ENCODE measurements around the gene NUP133.

- peak; percentile 85 for TF ChIP-seq DPF2 (IDR thresholded peaks at IDR 0.05)
- TF ChIP-seq, protein P1, sequence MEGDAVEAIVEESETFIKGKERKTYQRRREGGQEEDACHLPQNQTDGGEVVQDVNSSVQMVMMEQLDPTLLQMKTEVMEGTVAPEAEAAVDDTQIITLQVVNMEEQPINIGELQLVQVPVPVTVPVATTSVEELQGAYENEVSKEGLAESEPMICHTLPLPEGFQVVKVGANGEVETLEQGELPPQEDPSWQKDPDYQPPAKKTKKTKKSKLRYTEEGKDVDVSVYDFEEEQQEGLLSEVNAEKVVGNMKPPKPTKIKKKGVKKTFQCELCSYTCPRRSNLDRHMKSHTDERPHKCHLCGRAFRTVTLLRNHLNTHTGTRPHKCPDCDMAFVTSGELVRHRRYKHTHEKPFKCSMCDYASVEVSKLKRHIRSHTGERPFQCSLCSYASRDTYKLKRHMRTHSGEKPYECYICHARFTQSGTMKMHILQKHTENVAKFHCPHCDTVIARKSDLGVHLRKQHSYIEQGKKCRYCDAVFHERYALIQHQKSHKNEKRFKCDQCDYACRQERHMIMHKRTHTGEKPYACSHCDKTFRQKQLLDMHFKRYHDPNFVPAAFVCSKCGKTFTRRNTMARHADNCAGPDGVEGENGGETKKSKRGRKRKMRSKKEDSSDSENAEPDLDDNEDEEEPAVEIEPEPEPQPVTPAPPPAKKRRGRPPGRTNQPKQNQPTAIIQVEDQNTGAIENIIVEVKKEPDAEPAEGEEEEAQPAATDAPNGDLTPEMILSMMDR (IDR thresholded peaks at IDR 0.05 in 2 of 3, conservative IDR thresholded peaks at IDR 0.05 in 1 of 3; ENCODE audit: control insufficient read depth in 2 of 3, extremely low read depth in 1 of 3, insufficient read depth in 1 of 3, low read depth in 3 of 3, low read length in 3 of 3) = no peak
- TF ChIP-seq IRF4 (IDR thresholded peaks at IDR 0.05; ENCODE audit: low read depth, low read length) = peak; percentile 96
Measured at GRCh38 chr1:229440851-229441537, 67.1 kb downstream of the NUP133 start.
